HL-60 (cell line): ENCODE data around the gene SGK1.

Source experiments
- GABPA ChIP-seq: IDR thresholded peaks from 2 replicates; pipeline ENCODE4 v1.6.1; 2012; ENCODE audit warnings: low read depth
- POLR2AphosphoS5 ChIP-seq: IDR thresholded peaks from 2 replicates; pipeline ENCODE4 v1.6.1; 2012; ENCODE audit warnings: low read depth
- SPI1 ChIP-seq: IDR thresholded peaks from 2 replicates; pipeline ENCODE4 v1.6.1; 2012; ENCODE audit warnings: low read depth, mild to moderate bottlenecking, borderline replicate concordance
- TF ChIP-seq, protein P1 (sequence below): IDR thresholded peaks from one replicate; pipeline ENCODE4 v1.5.1; 2011; ENCODE audit warnings: low read length, control low read depth, inconsistent platforms; ENCODE audit not compliant: insufficient read depth
- TF ChIP-seq, protein P2 (sequence below): IDR thresholded peaks from 2 replicates; pipeline ENCODE4 v1.6.1; 2012; ENCODE audit warnings: low read depth; ENCODE audit not compliant: insufficient replicate concordance

DNA sequence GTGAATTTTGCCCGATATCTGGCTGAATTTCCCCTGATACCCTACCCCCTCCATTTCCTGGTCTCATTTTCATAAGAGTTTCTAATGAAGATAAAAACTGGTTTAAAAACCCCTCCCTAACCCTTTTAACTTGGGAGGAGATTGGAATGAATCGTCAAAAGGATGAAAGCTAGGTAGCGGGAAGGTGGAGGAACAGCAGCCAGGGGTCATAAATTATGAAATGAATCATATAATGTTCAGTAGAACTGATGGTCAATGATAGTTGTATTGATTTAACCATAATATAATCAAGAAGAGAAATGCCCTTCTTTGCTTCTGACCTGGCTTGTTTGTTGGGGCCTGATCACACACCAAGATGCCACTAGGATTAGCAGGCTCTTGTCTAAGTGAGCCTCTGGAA, 38.5 kb upstream of the SGK1 start:
- TF ChIP-seq, protein P1, sequence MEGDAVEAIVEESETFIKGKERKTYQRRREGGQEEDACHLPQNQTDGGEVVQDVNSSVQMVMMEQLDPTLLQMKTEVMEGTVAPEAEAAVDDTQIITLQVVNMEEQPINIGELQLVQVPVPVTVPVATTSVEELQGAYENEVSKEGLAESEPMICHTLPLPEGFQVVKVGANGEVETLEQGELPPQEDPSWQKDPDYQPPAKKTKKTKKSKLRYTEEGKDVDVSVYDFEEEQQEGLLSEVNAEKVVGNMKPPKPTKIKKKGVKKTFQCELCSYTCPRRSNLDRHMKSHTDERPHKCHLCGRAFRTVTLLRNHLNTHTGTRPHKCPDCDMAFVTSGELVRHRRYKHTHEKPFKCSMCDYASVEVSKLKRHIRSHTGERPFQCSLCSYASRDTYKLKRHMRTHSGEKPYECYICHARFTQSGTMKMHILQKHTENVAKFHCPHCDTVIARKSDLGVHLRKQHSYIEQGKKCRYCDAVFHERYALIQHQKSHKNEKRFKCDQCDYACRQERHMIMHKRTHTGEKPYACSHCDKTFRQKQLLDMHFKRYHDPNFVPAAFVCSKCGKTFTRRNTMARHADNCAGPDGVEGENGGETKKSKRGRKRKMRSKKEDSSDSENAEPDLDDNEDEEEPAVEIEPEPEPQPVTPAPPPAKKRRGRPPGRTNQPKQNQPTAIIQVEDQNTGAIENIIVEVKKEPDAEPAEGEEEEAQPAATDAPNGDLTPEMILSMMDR = no peak
- TF ChIP-seq SPI1 (no peak), POLR2AphosphoS5 (no peak), GABPA (no peak)
- TF ChIP-seq, protein P2, sequence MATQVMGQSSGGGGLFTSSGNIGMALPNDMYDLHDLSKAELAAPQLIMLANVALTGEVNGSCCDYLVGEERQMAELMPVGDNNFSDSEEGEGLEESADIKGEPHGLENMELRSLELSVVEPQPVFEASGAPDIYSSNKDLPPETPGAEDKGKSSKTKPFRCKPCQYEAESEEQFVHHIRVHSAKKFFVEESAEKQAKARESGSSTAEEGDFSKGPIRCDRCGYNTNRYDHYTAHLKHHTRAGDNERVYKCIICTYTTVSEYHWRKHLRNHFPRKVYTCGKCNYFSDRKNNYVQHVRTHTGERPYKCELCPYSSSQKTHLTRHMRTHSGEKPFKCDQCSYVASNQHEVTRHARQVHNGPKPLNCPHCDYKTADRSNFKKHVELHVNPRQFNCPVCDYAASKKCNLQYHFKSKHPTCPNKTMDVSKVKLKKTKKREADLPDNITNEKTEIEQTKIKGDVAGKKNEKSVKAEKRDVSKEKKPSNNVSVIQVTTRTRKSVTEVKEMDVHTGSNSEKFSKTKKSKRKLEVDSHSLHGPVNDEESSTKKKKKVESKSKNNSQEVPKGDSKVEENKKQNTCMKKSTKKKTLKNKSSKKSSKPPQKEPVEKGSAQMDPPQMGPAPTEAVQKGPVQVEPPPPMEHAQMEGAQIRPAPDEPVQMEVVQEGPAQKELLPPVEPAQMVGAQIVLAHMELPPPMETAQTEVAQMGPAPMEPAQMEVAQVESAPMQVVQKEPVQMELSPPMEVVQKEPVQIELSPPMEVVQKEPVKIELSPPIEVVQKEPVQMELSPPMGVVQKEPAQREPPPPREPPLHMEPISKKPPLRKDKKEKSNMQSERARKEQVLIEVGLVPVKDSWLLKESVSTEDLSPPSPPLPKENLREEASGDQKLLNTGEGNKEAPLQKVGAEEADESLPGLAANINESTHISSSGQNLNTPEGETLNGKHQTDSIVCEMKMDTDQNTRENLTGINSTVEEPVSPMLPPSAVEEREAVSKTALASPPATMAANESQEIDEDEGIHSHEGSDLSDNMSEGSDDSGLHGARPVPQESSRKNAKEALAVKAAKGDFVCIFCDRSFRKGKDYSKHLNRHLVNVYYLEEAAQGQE = no peak
